ENCODE measurements around the gene AGRP.
A peak's percentile ranks its signal among the peaks of the same experiment; 100 is the strongest.

Gene AGRP

DNA sequence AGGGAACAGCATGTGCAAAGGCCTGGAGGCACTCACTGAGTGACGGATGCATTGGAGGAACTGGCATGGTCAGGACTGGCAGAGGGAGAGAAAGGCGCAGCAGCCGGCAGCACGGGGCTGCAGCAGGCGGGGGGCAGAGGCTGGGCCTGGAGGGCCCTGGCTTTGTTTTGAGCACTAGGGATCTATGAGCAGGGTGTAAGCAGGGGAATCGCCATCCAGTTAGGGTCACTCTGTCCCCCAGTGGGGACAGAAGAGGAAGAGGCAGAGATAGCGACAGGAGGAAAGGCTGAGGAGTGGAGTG lies 38.3 kb downstream of the AGRP start:
- no peak for DNase-seq

DNA sequence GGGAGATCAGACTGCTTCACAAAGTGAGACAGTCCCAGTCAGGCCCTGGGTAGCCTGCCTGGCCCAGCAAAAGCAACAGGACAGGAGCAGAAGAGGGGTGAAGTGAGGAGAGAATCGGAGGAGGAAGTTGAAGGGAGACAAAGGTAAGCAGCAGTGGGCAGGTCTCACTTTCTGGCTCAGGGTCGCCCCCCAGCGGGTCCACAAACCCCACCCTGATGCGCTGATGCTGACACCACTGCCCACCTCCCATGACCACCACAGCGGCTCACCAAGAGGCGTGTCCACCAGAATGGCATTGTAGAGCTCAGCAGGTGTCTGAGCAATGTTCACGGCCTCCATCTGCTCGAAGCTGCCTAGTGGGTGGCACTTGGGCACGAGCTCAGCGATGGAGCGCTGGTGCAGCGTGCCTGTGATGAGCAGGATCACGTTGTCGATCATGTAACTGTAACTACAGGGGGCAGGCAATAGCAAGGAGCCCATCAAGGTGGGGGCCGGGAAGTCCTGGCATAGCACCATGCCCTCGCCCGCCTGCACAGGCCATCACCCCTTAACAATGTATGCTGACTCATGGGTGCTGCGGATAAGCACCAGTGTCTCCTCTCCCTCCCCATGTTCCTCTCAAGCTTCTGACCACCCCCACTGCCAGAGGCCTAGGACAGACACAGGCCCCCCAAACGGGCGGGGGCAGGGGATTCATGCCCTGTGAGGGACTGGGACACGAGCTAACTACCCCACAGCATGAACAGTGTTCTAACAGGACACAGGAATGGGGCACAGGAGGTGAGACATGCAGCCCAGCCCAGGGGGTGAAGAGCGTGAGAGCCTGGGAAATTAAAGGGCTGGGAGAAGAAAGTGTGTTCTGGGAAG lies 38.9 kb downstream of the AGRP start:
- no peak for DNase-seq

DNA sequence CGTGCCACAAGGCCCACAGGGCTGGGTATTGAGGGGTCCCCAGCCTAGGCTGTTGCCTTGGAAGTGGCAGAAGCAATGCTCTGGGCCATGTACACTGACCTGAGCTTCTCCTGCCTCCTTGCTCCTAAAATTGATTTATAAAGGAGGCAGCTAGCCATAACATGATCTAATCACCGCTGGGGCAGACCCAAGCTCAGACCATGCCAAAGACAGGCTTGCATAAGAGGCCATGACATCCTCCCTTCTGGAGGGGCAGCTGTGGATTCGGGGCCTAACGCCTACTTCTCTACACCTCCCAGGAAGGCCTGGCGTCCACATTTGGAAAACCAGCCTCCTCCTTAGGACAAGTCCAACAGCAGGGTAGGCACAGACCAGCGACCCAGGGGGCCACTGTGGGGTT lies 40.1 kb downstream of the AGRP start:
- no peak for DNase-seq

DNA sequence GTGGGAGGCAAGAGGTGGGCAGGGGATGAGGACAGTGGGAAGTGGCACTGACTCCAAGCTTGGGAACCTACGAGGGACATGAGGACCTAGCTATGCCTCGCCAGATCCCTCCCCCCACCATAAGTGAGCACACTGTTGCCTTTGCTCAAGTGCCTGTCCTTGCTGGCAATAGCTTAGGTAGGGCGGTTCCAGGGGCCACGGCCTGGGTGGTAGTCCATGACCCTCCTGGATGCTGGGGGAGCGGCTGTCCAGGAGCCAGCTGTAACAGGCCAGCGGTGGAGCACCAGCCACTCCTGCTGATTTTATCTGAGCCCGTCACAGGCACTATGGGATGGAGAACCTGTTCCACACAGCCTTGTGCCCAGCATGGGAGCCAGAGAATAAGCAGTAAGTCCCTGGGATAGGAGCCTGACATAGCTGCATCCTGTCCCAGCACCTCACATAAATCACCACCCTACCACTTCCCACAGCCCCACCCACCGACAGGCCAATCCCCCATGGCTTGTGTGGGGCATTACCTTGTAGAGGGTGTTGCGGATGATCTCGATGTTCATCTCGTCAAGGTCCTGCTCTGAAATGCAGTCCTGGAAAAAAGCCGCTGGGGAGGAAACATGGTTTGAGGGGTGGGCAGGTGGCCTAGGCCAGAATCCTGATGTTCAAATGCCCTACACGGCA lies 40.6 kb downstream of the AGRP start:
- DNase-seq: no peak

DNA sequence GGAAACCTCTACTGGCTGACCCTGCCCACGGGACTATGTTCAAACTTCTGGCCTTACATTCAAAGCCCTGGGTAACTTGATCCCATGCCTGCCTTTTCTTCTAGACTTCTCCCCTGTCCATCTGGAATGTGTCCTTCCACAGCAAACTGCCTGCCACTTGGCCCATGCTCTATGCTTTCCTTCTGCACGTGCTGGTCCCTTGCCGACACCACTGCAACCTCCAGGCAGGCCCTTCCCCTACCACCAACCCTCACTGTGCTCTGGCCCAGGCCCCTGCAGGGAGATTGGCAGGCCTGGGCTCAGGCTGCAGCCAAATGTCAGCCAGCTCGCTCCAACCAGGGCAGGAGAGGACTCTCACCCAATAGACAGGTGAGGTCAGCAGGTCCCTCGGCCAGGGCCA lies 41.4 kb downstream of the AGRP start:
- no peak for DNase-seq

DNA sequence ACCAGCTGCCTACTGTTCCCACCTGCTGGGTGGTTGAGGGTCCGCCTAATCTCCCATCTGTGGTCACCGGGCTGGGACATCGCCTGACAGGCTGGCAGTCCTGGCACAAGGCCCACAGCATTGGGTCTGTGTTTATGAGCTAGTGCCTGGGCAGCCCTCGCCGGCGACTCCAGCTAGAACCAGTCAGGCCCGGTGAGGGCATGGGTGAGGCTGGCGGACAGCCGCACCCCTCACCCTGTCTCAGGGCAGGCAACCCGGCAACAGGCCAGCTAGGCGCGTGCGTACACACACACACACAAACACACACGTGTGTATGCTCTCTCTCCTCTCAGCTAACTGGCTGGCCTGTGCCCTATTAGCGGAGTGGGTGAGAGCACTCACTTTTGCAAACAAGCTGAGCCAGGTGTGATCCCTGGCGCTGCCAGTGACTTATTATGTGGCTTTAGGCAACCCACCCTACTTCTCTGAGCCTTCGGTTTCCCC lies 42.0 kb downstream of the AGRP start:
- peak; percentile 67 for DNase-seq

DNA sequence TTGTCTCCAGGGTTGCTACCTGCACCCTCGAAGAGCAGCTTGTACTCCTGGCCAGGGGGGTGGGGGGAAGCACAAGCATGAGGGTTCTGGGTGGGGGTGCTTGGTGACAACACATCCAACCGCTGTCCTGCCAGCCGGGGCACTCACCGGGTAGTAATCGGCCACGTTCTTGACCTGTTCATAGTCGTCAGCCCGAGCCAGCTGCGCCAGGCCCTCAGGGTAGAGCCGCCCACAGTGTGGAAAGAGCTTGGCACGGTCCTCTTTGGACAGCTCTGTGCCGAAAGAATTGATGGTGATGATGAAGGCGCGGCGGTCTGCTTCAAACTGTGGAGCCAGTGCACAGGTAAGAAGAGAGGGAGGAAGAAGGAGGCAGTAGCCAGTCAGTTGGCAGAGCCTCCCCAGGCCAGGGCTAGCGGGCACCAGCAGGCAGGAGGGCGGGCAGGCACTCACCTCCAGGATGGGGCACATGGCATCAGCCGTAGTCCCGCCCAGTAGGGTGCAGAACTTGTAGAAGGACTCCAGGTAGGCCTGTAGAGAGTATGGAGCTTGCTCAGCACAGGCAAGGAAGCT lies 44.4 kb downstream of the AGRP start:
- no peak for DNase-seq

DNA sequence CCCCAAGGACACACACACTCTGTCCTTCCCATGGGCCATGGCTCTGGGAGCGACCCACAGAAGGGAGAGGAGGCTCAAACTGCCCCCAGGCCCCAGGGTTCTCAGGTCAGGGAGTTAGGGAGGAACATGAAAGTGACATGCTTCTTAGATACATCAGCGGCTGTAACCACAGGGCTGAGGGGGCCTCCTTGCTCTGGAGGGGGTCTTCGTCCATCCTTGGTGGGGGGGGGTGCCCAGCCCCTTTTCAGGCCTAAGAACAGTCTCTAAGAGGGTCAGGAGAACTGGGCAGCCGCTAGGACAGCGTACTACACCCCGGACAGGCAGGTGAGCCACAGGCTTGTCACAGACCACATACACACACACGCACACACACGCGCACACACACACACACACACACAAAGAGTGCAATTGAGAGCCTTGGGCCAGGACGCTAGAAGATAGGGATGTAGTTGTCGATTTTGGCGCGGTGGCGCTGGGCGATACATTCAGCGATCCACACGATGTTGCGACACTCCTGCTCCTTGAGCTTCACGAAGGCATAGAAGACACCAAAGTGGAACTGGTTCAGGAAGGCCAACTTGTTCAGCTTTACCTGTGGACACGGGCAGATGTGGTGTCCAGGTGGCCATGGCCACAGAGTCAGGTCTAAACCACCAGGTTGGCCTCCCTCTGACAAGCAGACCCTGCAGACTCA lies 45.1 kb downstream of the AGRP start:
- DNase-seq: no peak

DNA sequence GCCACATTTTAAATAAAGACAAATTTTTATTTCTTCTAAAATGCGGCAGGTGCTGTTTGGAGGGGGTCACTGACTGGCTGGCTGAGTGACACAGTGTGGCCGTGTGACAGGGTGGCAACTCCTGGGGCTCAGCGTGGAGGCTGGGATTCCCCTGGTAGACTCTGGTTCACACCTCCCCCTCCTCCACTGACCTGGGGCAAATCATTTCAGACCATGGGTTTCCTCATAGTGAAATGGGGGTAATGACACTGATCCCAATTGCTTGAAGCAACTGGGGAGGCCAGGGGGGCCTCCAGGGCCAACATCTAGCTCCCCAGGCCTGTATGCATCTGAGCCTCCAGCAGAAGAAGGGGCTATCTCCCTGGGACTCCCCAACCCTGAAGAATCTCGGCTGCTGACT lies 45.8 kb downstream of the AGRP start:
- no peak for DNase-seq

DNA sequence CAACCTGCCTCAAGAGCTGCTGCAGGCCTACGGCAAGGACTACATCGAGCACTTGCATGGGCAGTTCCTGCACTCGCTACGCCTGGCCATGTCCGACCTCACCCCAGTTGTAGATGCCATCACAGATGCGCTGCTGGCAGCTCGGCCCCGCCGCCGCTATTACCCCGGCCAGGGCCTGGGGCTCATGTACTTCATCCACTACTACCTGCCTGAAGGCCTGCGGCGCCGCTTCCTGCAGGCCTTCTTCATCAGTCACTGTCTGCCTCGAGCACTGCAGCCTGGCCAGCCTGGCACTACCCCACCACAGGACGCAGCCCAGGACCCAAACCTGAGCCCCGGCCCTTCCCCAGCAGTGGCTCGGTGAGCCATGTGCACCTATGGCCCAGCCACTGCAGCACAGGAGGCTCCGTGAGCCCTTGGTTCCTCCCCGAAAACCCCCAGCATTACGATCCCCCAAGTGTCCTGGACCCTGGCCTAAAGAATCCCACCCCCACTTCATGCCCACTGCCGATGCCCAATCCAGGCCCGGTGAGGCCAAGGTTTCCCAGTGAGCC lies 46.6 kb downstream of the AGRP start:
- no peak for DNase-seq

DNA sequence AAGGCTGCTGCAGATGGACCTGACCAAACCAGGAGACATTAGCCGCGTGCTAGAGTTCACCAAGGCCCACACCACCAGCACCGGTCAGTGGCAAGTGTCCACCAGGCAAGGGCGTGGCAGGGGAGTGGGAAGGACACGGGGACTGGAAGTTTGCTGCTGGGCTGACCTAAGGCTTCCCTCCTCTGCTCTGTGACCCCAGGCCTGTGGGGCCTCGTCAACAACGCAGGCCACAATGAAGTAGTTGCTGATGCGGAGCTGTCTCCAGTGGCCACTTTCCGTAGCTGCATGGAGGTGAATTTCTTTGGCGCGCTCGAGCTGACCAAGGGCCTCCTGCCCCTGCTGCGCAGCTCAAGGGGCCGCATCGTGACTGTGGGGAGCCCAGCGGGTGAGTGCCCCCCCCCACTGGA lies 47.6 kb downstream of the AGRP start:
- no peak for DNase-seq

DNA sequence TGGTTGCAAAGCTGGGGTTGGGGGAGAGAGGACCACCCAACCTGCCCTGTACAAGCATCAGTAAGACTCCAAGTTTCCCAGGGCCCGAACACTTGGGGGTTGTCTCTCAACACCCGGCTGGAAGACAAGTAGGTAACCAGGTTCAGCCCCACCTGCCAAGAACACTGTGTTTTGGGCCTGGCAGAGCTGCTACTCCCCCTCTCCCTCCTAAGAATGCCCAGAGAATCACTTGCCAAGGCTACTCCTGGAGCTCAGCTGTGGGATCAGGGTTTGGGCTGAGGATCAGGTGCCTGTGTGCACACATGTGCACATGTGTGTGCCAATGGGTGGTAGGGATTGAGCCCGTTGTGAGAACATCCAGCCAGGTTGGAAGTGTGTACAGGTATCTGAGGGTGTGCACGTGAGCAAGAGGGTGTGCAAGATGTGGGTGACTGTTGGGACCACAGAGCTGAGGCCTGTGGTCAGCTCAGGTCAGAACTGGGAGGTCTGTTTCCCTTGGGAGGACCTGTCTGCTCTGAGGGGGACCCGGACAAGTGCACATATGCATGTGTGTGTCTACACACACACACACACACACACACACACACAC lies 50.1 kb downstream of the AGRP start:
- DNase-seq: no peak
